A172 (cell line): Measurements from ENCODE around the gene DNASE1. TPM values are rescaled to one million over a fixed set of nuclear protein-coding genes. Genes with fewer than 3 reads are reported as not detected.
"Not testable (repeated sequence)": the region's sequence is repeated elsewhere in the genome, so short reads cannot be mapped to it uniquely, and the experiment has no call there.

ENCODE experiments used
- DNase-seq: peaks from one replicate; pipeline ENCODE4 v3.0.0-alpha.2; 2015; ENCODE audit warnings: low spot score
- total RNA-seq: library from RNA; depleted of rRNA; stranded (reverse); fragments of >200 nt; shearing (Covaris generic); gene quantifications from 2 replicates; pipeline ENCODE4 v1.2.3, GENCODE V29; 2014; rRNA removed

Gene DNASE1
- total RNA-seq, result 7.8 and 10.5 TPM in 2 replicates

- peak; percentile 77 for DNase-seq
Observed at GRCh38 chr16:3654249-3654991, at the start of gene DNASE1. Gene DNASE1, plus strand, starts transcription at chr16:3654691. Its CDS starts 683 bp downstream, at chr16:3655374.

- no peak for DNase-seq
Observed at GRCh38 chr16:3606441-3606840, 48.0 kb upstream of the DNASE1 start.

- no peak for DNase-seq
Observed at GRCh38 chr16:3607161-3607560, 47.3 kb upstream of the DNASE1 start.

- no peak for DNase-seq
Observed at GRCh38 chr16:3607634-3608033, 46.9 kb upstream of the DNASE1 start.

- DNase-seq, result no peak
Observed at GRCh38 chr16:3608069-3608468, 46.4 kb upstream of the DNASE1 start.

GRCh38 chr16:3608976-3609375, 45.5 kb upstream of the DNASE1 start:
- DNase-seq, result not testable (repeated sequence)

GRCh38 chr16:3609895-3610697, 44.4 kb upstream of the DNASE1 start:
- no peak for DNase-seq

- DNase-seq, result peak; percentile 21
Observed at GRCh38 chr16:3610698-3611145, 43.8 kb upstream of the DNASE1 start.

GRCh38 chr16:3611146-3611975, 43.1 kb upstream of the DNASE1 start, which contains the start of gene SLX4:
Gene SLX4, minus strand, starts transcription at chr16:3611606. Its CDS starts 2,642 bp downstream, at chr16:3608964.
- peak; percentile 85 for DNase-seq

GRCh38 chr16:3612510-3613466, 41.7 kb upstream of the DNASE1 start:
- no peak for DNase-seq

GRCh38 chr16:3618769-3619141, 35.7 kb upstream of the DNASE1 start:
- peak; percentile 88 for DNase-seq

GRCh38 chr16:3623642-3624041, 30.8 kb upstream of the DNASE1 start:
- no peak for DNase-seq

- DNase-seq, result no peak
Observed at GRCh38 chr16:3625331-3625730, 29.2 kb upstream of the DNASE1 start.

GRCh38 chr16:3625911-3626732, 28.4 kb upstream of the DNASE1 start:
- DNase-seq, result no peak

- DNase-seq, result no peak
Observed at GRCh38 chr16:3637371-3637923, 17.0 kb upstream of the DNASE1 start.

GRCh38 chr16:3638916-3639644, 15.4 kb upstream of the DNASE1 start:
- no peak for DNase-seq

- no peak for DNase-seq
Observed at GRCh38 chr16:3640207-3640606, 14.3 kb upstream of the DNASE1 start.

- DNase-seq, result no peak
Observed at GRCh38 chr16:3640632-3641501, 13.6 kb upstream of the DNASE1 start.
